A549 (cell line): ENCODE data around the gene SART1.

Experiments used
- JUNB ChIP-seq: fragments of >200 bp; sonication (Bioruptor Twin); formaldehyde crosslinking; IDR thresholded peaks from 2 replicates; pipeline ENCODE4 v1.6.1; 2016
- SMC3 ChIP-seq: fragments of >200 bp; sonication (Bioruptor Twin); formaldehyde crosslinking; IDR thresholded peaks from 3 replicates; pipeline ENCODE4 v1.6.1; 2018; ENCODE audit warnings: inconsistent platforms
- TF ChIP-seq, protein P1 (sequence below): fragments of >200 bp; sonication (Bioruptor Twin); formaldehyde crosslinking; IDR thresholded peaks from 3 replicates; pipeline ENCODE4 v1.5.1; 2016
- TF ChIP-seq, protein P2 (sequence below): IDR thresholded peaks from 2 replicates; pipeline ENCODE4 v1.6.1; 2012

GRCh38 chr11:66007201-66007634 lies 45.7 kb downstream of the SART1 start:
- TF ChIP-seq, protein P1, sequence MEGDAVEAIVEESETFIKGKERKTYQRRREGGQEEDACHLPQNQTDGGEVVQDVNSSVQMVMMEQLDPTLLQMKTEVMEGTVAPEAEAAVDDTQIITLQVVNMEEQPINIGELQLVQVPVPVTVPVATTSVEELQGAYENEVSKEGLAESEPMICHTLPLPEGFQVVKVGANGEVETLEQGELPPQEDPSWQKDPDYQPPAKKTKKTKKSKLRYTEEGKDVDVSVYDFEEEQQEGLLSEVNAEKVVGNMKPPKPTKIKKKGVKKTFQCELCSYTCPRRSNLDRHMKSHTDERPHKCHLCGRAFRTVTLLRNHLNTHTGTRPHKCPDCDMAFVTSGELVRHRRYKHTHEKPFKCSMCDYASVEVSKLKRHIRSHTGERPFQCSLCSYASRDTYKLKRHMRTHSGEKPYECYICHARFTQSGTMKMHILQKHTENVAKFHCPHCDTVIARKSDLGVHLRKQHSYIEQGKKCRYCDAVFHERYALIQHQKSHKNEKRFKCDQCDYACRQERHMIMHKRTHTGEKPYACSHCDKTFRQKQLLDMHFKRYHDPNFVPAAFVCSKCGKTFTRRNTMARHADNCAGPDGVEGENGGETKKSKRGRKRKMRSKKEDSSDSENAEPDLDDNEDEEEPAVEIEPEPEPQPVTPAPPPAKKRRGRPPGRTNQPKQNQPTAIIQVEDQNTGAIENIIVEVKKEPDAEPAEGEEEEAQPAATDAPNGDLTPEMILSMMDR = no peak
- no peak for TF ChIP-seq SMC3
- TF ChIP-seq, protein P2, sequence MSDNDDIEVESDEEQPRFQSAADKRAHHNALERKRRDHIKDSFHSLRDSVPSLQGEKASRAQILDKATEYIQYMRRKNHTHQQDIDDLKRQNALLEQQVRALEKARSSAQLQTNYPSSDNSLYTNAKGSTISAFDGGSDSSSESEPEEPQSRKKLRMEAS = no peak
- TF ChIP-seq JUNB = no peak
